Umbilical cord (tissue), 2 donors: ENCODE measurements around the gene SRCAP. TPM values are rescaled to one million over a fixed set of nuclear protein-coding genes. Genes with fewer than 3 reads are reported as not detected.
"Not testable (repeated sequence)": the region's sequence is repeated elsewhere in the genome, so short reads cannot be mapped to it uniquely, and the experiment has no call there.

ENCODE experiments used
- DNase-seq: peaks from one replicate; pipeline ENCODE4 v3.0.0-alpha.2; 2015; ENCODE audit warnings: low spot score
- total RNA-seq: library from RNA; depleted of rRNA; stranded (reverse); fragments of >200 nt; gene quantifications from one replicate; pipeline ENCODE4 v1.2.3, GENCODE V29; 2014; ENCODE audit warnings: low replicate concordance; ENCODE audit not compliant: insufficient read depth

Gene SRCAP
- total RNA-seq, 1 donor from 2014 or later = 22.6 TPM

DNA sequence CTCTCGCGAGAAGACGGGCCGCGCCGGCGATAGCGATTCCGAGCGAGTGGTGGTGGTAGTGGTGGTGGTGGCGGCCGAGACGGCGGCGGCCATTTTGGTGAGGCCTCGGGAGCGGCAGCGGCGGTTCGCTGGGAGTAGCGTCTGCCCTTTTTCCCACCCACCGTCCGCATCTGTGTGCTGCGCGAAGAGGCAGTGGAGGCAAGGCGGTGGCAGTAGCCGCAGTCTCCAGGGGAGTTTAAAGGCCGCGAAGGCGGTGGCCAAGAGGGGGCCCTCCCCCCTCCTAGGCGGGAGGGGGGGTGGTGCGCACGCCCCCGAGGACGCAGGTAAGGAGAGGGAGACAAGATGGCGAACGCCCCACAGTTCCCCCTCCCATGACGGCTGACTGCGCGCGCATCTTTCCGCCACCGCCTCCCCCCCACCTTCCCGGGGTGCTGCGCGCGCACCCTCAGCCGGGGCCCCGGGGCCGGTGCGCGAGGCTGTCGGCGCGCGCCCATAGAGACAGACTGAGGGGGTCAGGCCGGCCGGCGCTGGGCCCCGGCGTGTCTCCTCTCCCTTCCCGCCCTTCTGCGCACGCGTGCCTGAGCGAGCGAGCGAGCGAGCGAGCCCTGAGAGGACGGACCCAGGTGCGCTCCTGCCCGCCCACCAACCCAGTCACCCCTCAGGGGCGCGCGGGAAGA, 694 bp upstream of the SRCAP start:
- peak; percentile 99 for DNase-seq

- no peak for DNase-seq
Observed at GRCh38 chr16:30699615-30700099, 686 bp downstream of the SRCAP start.

DNA sequence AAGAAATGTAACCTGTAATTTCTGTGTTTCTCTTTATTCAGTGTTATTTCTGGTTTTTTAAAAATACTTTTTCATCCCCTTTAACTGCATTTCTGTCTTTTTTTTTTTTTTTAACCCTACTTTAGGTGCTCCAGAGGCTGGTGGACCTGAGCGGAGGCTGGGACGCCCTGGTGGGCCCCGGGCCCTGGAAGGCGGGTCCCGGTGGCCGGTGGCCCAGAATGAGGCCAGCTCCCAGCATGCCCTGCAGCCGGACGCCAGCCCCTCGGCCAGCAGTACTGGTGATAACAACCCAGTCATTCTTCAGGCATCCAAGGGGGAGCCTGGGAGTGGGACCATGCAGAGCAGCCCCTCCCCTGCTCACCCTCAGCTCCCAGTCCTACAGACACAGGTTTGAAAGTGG, 1.5 kb downstream of the SRCAP start:
- no peak for DNase-seq

DNA sequence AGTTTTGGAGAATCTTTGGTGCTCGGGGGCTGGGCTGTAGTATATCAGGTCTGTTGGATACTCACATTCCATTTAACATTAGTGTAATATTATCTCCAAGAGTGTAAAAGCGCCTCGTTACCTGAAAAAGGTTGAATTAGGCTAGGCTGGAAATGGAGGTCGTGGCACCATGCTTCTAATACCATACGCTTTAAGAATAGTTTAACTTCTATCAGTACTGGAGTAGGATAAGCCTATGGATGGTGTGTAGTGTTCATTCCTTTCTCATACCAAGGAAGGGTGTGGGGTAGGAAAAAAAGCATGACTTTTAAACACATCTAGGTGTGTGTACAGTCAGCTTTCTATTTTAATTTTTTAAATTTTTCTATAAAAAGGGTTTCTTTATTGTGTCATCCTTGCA, 2.0 kb downstream of the SRCAP start:
- no peak for DNase-seq

GRCh38 chr16:30703071-30703470, 4.1 kb downstream of the SRCAP start:
- not testable (repeated sequence) for DNase-seq

- DNase-seq = no peak
Observed at GRCh38 chr16:30703971-30704370, 5.0 kb downstream of the SRCAP start.

DNA sequence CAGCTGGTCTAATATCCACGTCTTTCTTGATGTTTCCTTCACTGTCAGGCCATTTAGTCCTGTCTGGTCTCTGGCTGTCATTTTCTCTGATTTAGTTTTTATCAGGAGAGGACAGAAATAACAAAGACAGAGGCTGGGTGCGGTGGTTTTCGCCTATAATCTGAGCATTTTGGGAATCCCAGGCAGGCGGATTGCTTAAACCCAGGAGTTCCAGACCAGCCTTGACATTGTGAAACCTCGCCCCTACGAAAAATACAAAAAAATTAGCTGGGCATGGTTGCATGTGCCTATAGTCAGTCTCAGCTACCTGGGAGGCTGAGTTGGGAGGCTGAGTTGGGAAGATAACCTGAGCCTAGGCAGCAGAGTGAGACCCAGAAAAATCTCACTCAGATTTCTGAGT, 7.1 kb downstream of the SRCAP start:
- no peak for DNase-seq

- DNase-seq = peak; percentile 47
Observed at GRCh38 chr16:30710971-30711370, 12.0 kb downstream of the SRCAP start.

DNA sequence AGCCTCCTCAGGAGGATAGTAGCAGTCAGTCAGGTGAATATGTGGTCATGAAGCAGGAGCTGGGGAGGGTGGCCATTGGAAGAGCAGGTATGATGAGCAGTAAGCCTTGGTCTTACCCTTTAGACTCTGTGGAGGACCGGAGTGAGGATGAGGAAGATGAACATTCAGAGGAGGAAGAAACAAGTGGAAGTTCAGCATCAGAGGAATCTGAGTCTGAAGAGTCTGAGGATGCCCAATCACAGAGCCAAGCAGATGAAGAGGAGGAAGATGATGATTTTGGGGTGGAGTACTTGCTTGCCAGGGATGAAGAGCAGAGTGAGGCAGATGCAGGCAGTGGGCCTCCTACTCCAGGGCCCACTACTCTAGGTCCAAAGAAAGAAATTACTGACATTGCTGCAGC, 12.7 kb downstream of the SRCAP start:
- no peak for DNase-seq

DNA sequence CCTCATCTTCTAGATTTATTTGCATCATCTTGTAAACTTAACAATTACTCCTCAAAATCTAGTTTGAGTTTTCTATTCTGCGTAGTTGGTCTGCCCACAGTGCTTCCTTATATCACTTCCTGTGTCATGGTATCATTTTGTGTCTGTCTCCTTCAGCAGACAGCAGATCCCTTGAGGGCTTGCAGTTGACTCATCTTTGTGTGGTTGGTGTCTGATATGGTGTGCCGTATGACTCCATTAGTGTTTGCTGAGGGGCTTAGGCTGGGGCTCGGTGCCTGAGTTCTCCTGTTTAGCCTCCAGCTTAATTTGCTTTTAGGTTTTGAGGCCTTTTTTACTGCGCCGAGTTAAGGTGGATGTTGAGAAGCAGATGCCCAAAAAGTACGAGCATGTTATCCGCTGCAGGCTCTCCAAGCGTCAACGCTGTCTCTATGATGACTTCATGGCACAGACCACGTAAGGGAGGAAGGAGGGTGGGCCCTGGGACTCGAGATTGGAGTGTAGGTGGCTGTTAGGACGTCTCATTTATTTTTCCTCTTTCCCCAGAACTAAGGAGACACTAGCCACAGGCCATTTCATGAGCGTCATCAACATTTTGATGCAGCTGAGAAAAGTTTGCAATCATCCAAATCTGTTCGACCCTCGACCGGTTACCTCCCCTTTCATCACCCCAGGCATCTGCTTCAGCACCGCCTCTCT, 16.9 kb downstream of the SRCAP start:
- DNase-seq = peak; percentile 16

DNA sequence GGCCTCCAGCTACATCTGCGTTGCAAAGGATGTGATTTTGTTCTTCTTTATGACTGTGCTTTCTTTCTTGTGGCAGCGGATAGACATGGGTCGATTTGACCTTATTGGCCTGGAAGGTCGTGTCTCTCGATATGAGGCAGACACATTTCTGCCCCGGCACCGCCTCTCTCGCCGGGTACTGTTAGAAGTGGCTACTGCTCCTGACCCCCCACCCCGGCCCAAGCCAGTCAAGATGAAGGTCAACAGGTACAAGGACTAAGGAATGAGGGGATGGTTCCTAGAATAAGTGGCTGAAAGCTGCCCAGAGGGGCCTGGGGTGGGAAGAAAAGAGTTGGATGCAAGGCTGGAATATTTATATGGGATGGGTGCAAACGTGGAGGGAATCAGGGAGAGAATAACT, 21.1 kb downstream of the SRCAP start:
- DNase-seq = no peak

GRCh38 chr16:30720694-30721093, 21.7 kb downstream of the SRCAP start:
- no peak for DNase-seq

DNA sequence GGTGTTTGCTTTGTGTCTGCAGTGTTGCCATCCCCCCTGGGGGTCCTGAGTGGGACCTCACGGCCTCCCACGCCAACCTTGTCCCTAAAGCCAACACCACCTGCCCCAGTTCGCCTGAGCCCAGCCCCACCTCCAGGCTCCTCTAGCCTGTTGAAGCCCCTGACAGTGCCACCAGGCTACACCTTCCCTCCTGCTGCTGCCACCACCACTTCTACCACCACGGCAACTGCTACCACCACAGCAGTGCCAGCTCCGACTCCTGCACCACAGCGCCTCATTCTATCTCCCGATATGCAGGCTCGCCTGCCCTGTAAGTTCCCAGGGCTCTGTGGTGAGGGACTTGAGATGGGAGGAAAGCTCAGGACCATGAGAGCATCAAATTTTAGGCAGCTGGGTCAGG, 22.2 kb downstream of the SRCAP start:
- no peak for DNase-seq

DNA sequence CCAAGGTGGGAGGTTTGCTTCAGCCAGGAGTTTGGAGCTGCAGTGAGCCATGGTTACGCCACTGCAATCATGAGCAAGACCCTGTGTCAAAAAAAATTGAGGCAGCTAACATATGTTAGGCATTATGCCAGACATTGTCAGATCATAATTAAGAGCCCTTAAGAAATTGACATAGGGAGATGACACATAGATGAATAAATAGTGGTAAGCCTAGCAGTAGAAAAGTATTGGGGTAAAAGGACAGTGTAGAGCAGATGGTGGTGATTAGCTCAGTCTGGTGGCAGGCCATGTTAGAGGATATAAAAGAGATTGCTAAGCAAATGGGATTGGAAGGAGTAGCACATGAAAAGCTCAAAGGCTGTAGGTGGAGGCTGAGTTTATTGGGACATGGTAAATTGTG, 22.6 kb downstream of the SRCAP start:
- no peak for DNase-seq

DNA sequence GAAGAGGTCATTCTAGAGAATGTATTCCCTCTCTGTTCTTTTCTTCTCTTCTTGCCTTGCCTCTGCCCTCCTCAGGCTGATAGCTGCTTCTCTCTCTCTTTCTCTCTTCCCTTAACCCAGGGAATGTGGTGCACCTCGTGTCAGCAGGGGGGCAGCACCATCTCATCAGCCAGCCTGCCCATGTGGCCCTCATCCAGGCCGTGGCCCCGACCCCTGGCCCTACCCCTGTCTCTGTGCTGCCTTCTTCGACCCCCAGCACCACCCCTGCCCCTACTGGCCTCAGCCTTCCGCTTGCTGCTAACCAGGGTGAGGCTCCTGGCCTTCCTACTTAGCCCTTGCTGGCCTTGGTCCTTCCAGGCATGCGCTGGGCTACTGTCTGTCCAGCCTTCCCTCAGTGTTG, 23.5 kb downstream of the SRCAP start:
- no peak for DNase-seq

GRCh38 chr16:30722916-30723315, 23.9 kb downstream of the SRCAP start:
- no peak for DNase-seq

GRCh38 chr16:30723725-30724355, 24.9 kb downstream of the SRCAP start:
- no peak for DNase-seq

DNA sequence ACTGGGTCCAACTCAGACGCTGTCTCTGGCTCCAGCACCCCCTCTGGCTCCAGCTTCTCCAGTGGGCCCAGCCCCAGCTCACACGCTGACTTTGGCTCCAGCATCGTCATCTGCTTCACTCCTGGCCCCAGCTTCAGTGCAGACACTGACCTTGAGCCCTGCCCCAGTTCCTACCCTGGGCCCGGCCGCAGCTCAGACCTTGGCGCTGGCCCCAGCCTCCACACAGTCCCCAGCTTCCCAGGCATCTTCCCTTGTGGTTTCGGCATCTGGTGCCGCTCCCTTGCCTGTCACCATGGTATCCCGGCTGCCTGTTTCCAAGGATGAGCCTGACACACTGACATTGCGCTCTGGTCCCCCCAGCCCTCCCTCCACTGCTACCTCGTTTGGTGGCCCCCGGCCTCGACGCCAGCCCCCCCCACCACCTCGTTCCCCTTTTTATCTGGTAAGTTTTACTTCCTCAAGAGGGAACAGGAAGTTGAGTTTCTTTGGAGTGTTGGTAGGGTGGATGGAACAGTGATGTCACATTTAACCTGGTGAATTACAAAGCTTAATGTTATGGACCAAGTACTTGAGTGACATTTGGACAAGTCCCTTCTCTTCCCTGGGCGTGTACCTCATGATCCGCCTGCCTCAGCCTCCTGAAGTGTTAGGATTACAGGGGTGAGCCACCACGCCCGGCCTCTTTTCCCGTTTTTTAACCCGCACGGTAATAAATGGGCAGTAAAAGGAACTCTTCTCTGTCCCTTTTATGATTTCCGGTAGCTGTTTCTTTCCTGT, 25.9 kb downstream of the SRCAP start:
- DNase-seq = peak; percentile 19

GRCh38 chr16:30725418-30725792, 26.4 kb downstream of the SRCAP start:
- no peak for DNase-seq

DNA sequence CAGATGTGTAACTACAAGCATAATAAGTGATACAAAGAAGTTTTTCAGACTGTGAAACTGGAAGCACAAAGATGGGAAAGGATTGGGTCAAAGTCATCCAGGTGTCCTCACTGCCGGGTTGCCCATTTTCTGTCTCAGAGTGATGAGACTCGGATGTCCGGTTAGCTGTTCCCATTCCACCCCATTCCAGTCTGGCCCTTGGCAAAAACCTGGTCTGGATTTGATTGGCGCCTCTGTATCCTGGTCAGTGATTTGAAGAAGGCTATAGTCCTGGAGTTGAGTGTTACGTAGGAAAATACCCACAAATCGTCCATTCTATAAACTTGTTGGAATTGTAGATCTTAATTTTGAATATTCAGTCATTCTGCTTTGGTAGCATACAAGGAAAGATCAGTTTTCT, 29.4 kb downstream of the SRCAP start:
- DNase-seq = no peak

GRCh38 chr16:30728899-30729672, 30.1 kb downstream of the SRCAP start:
- no peak for DNase-seq
